Body of pancreas (tissue), 4 donors: ENCODE results near the gene ETFA. TPM values are rescaled to one million over a fixed set of nuclear protein-coding genes. Genes with fewer than 3 reads are reported as not detected.
A peak's percentile ranks its signal among the peaks of the same experiment; 100 is the strongest.

Experiments
- ATAC-seq: fragments of 150-250 bp; one replicate; pipeline ENCODE4 v1.9.1; 2016
- DNase-seq, 4 donors: peaks; one replicate each; pipeline ENCODE4 v3.0.0-alpha.2; 2019
- H3K27ac ChIP-seq, 4 donors: fragments of 200-600 bp; sonication (generic); 1 replicate in 3 of 4; 2 replicates in 1 of 4; pipeline versions ENCODE4 v1.5.1 to v1.6.1; 2016 to 2019; ENCODE audit warnings: mild to moderate bottlenecking in 1 of 4, mixed read lengths in 1 of 4, moderate library complexity in 1 of 4
- H3K27me3 ChIP-seq, 2 donors: fragments of 200-600 bp; sonication (generic); one replicate each; pipeline ENCODE4 v1.6.0; 2016; ENCODE audit warnings: mild to moderate bottlenecking in 1 of 2
- H3K36me3 ChIP-seq, 2 donors: fragments of 200-600 bp; sonication (generic); replicated peaks in 1 of 2; 2 replicates each; pipeline ENCODE4 v1.5.1; 2016; ENCODE audit warnings: low read depth in 2 of 2; ENCODE audit not compliant: insufficient read depth in 1 of 2
- H3K4me1 ChIP-seq: fragments of 200-600 bp; sonication (generic); one replicate; pipeline ENCODE4 v1.6.0; 2016
- H3K4me3 ChIP-seq, 2 donors: fragments of 200-600 bp; sonication (generic); 1 replicate in 1 of 2; 2 replicates in 1 of 2; pipeline ENCODE4 v1.5.1; 2016 to 2019
- H3K9me3 ChIP-seq, 3 donors: fragments of 200-600 bp; sonication (generic); 1 replicate in 2 of 3; 2 replicates in 1 of 3; pipeline ENCODE4 v1.5.1; 2016
- POLR2A ChIP-seq, 3 donors: fragments of 450-650 bp; IDR thresholded peaks; one replicate each; pipeline ENCODE4 v1.6.1; 2016; ENCODE audit warnings: antibody characterized with exemption in 3 of 3, mild to moderate bottlenecking in 2 of 3
- WGBS, 2 donors: methylation state at CpG; one replicate each; pipeline ENCODE4 v1.1.5; 2017; 5-methylcytosine and 5-hydroxymethylcytosine counted together
- intact Hi-C: fragments of 100-400 bp; cut with DNase I; formaldehyde crosslinking; loops from one replicate; pipeline ENCODE4 v1.15.1; 2023
- total RNA-seq, 2 donors: library from RNA; depleted of rRNA; stranded (reverse); fragments of >200 nt; gene quantifications; one replicate each; pipeline ENCODE4 v1.1.0, GENCODE V29; 2016
- TF ChIP-seq, protein P1 (sequence below), 7 experiments: fragments of 450-650 bp in 4 of 7; fragments of 200-600 bp in 3 of 7; sonication (generic) in 3 of 7; IDR thresholded peaks; one replicate each; pipeline ENCODE4 v1.5.1; 2016 to 2019; ENCODE audit warnings: antibody characterized with exemption in 7 of 7

The ETFA gene
- total RNA-seq, 2 donors from 2014 or later, result 38.6 to 62.8 TPM

DNA sequence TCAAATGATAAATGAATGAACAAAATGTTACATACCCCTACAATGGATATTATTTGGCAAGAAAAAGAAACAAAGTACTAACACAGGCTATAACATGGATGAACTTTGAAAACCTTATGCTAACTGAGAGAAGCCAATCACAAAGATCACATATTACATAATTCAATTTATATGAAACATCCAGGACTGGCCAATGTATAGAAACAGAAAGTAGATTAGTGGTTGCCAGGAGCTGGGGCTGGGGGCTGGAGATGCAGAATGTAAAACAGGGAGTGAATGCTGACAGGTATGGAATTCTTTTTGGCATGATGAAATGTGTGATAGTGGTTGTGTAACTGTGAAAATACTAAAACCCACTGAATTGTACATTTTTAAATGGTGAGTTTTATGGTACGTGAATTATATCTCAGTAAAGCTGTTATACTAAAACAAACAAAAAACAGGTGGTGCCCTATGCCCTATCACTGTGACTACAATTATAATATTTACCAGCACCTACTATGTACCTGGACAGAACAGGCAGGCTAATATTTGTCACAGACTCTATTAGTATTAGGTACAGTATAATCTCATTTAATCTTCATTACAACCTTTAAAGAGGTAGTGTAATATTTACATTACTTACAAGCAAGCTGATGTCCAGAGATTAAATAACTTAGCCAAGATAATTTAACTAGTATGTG, 90.0 kb downstream of the ETFA start:
- peaks cover 16% of the 10 kb centered on the region for H3K4me1 ChIP-seq
- TF ChIP-seq, protein P1, sequence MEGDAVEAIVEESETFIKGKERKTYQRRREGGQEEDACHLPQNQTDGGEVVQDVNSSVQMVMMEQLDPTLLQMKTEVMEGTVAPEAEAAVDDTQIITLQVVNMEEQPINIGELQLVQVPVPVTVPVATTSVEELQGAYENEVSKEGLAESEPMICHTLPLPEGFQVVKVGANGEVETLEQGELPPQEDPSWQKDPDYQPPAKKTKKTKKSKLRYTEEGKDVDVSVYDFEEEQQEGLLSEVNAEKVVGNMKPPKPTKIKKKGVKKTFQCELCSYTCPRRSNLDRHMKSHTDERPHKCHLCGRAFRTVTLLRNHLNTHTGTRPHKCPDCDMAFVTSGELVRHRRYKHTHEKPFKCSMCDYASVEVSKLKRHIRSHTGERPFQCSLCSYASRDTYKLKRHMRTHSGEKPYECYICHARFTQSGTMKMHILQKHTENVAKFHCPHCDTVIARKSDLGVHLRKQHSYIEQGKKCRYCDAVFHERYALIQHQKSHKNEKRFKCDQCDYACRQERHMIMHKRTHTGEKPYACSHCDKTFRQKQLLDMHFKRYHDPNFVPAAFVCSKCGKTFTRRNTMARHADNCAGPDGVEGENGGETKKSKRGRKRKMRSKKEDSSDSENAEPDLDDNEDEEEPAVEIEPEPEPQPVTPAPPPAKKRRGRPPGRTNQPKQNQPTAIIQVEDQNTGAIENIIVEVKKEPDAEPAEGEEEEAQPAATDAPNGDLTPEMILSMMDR (IDR thresholded peaks at IDR 0.05), result no peak
- TF ChIP-seq POLR2A (IDR thresholded peaks at IDR 0.05), result no peak
- peaks cover 0 to 4% of the 10 kb centered on the region in 2 donors for H3K36me3 ChIP-seq
- H3K9me3 ChIP-seq, result no peaks in the 10 kb centered on the region
- no peak overlapping the region for H3K4me3 ChIP-seq
- H3K27ac ChIP-seq, result no peak overlapping the region
- WGBS, 2 donors, result 76% methylated on average over 1 of the region's 1 CpG
- DNase-seq (no peak), ATAC-seq (no peak)
- intact Hi-C loops, result no loop called here
- no peaks in the 10 kb centered on the region for H3K27me3 ChIP-seq

DNA sequence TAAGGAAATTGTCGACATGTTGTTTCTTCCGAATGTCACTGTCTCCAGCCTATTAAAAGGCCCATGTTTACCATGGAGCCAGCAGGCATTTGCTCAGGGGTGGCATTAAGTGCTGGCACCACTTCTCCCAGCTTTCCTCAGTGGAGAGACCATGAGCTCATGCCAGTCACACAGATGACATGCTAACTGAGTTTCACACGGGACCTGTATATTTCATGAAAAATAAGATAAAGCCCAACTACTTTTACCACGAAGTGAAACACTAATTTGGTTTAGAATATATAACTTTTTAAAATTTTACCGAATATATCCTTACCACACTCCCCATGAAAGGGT, 93.4 kb downstream of the ETFA start:
- no peak for TF ChIP-seq POLR2A (IDR thresholded peaks at IDR 0.05)
- TF ChIP-seq, protein P1 (IDR thresholded peaks at IDR 0.05), result no peak
- Histone ChIP-seq H3K4me1 (peaks cover 16% of the 10 kb centered on the region), H3K36me3 (no peaks in the 10 kb centered on the region), H3K27me3 (no peaks in the 10 kb centered on the region), H3K27ac (no peak overlapping the region), H3K4me3 (no peak overlapping the region), H3K9me3 (no peaks in the 10 kb centered on the region)
- peak in 1 of 4 donors; percentile 35 for DNase-seq
- intact Hi-C loops, result no loop called here
- WGBS, 2 donors, result 68 to 70% methylated on average over 5 of the region's 5 CpGs
- no peak for ATAC-seq

DNA sequence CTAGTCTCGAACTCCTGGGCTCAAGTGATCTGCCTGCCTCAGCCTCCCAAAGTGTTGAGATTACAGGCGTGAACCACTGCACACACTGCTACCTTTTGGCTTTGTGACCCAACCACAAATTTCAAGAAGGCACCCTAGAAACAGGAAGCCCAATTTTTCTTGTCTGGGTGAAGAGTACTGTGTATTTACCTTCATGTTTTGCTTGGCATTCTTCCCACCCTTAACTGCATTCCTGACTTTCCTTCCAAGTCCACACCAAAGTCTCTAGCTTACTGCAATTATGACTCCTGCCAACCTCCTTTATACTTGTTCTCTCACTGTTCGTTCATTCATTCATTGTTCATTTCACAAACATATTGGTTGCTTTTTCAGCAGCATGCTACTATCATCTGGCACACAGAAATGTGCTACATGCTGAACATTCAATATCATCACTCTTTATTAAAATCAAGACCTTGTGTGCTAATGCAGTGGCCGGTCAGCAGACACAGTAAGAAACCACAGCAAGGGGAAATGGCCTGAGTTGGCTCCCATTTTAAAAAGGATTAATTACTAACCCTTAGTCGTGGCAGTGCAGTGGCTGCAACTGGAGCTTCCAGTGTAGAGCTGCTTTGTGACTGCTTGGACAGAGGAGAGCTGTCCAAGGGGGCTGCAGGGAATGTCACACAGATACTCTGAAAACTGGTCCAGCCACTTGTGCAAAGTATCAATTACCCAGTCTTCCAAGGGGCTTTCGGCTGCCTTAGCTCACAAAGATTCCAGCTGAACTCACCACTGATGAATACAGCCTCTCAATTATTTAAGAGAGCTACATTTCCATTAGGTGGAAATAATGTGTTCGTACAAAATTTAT, 94.0 kb downstream of the ETFA start:
- H3K9me3 ChIP-seq, result no peaks in the 10 kb centered on the region
- no peak for TF ChIP-seq POLR2A (IDR thresholded peaks at IDR 0.05)
- TF ChIP-seq, protein P1 (IDR thresholded peaks at IDR 0.05), result no peak
- ATAC-seq (no peak), DNase-seq (no peak)
- 66 to 68% methylated on average over 7 of the region's 7 CpGs for WGBS, 2 donors
- H3K4me3 ChIP-seq, result no peak overlapping the region
- intact Hi-C loops, result no loop called here
- H3K4me1 ChIP-seq, result peaks cover 16% of the 10 kb centered on the region
- no peaks in the 10 kb centered on the region for H3K36me3 ChIP-seq
- no peaks in the 10 kb centered on the region for H3K27me3 ChIP-seq
- no peak overlapping the region for H3K27ac ChIP-seq

DNA sequence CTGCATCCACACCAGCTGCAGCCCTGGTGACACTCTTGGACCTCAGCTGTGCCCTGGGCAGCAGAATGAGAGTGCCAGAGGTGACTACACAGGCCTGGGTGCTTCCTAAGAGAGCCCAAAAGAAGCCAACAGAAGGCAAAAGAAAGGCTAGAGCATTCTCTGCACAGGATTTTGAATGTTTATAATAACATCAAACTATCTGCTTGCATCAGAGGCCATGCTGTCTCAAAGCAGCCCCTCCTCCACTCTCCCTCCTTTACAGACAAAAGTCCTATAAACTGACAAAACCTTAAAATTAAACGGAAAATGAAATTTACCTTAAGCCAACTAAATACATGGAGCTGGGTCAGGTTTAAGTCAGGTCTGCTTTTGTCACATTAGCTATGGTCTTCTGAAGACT, 95.6 kb downstream of the ETFA start:
- no peaks in the 10 kb centered on the region for H3K36me3 ChIP-seq
- peaks cover 16% of the 10 kb centered on the region for H3K4me1 ChIP-seq
- no peak overlapping the region for H3K27ac ChIP-seq
- TF ChIP-seq POLR2A (IDR thresholded peaks at IDR 0.05), result no peak
- TF ChIP-seq, protein P1 (IDR thresholded peaks at IDR 0.05), result no peak
- intact Hi-C loops, result no loop called here
- no peak for DNase-seq
- H3K9me3 ChIP-seq, result no peaks in the 10 kb centered on the region
- 81 to 85% methylated on average over 1 of the region's 1 CpG for WGBS, 2 donors
- no peak overlapping the region for H3K4me3 ChIP-seq
- no peaks in the 10 kb centered on the region for H3K27me3 ChIP-seq
- no peak for ATAC-seq
